ENCODE measurements around the gene WDR1.
A peak's percentile ranks its signal among the peaks of the same experiment; 100 is the strongest.

WDR1 gene

DNA sequence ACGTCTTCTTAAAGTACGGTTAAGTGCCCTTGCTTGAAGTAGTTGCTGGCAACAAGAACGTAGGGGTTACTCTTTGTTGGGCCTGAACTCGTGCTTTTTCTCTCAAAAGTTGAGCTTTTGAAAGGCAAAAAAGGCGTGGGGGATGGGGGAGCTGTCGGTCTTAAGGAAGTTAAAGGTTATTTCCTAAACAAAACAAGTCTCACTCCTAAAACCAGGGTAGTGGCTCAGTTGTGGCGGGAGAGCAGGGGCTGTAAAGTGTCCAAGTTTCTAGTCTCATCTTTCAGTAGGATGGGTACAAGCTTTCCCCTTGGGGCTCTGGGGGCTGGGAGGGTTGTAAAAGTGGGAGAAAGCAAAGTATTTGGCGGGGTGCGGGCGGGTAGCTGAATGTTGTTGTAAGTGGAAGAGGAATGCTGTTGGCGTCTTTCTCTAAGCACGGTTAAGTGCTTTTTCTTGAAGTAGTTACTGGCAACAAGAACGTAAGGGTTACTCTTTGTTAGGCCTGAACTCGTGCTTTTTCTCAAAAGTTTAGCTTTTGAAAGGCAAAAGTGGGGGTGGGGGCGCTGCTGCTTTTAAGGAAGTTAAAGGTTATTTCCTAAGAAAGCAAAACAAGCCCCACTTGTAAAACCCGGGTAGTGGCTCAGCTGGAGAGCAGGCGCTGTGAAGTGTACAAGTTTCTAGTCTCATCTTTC is 904 bp upstream of the WDR1 start:
- H3K36me3 ChIP-seq (ENCODE audit: insufficient read depth) = no peaks in the 10 kb centered on the region
- peak overlapping the region; percentile 85 for H3K9ac ChIP-seq
- TF ChIP-seq, protein P1, sequence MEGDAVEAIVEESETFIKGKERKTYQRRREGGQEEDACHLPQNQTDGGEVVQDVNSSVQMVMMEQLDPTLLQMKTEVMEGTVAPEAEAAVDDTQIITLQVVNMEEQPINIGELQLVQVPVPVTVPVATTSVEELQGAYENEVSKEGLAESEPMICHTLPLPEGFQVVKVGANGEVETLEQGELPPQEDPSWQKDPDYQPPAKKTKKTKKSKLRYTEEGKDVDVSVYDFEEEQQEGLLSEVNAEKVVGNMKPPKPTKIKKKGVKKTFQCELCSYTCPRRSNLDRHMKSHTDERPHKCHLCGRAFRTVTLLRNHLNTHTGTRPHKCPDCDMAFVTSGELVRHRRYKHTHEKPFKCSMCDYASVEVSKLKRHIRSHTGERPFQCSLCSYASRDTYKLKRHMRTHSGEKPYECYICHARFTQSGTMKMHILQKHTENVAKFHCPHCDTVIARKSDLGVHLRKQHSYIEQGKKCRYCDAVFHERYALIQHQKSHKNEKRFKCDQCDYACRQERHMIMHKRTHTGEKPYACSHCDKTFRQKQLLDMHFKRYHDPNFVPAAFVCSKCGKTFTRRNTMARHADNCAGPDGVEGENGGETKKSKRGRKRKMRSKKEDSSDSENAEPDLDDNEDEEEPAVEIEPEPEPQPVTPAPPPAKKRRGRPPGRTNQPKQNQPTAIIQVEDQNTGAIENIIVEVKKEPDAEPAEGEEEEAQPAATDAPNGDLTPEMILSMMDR (conservative IDR thresholded peaks at IDR 0.05; ENCODE audit: low read depth, low read length) = no peak
- peak overlapping the region; percentile 91 for H3K27ac ChIP-seq
- H3K4me1 ChIP-seq (ENCODE audit: low read depth, poor library complexity, severe bottlenecking) = peaks cover 29% of the 10 kb centered on the region
- H3K27me3 ChIP-seq (ENCODE audit: insufficient read depth, low read depth) = no peaks in the 10 kb centered on the region
- no peaks in the 10 kb centered on the region for H4K20me1 ChIP-seq (ENCODE audit: insufficient read depth)
- no peak overlapping the region for H2AFZ ChIP-seq (ENCODE audit: low read depth)
- peak overlapping the region; percentile 71 for H3K4me2 ChIP-seq
- peak overlapping the region; percentile 51 for H3K4me3 ChIP-seq (IDR thresholded peaks at IDR 0.05; ENCODE audit: insufficient read depth, low read depth, low read length)
- peaks cover 34% of the 10 kb centered on the region for H3K79me2 ChIP-seq (ENCODE audit: insufficient read depth, low read depth)

DNA sequence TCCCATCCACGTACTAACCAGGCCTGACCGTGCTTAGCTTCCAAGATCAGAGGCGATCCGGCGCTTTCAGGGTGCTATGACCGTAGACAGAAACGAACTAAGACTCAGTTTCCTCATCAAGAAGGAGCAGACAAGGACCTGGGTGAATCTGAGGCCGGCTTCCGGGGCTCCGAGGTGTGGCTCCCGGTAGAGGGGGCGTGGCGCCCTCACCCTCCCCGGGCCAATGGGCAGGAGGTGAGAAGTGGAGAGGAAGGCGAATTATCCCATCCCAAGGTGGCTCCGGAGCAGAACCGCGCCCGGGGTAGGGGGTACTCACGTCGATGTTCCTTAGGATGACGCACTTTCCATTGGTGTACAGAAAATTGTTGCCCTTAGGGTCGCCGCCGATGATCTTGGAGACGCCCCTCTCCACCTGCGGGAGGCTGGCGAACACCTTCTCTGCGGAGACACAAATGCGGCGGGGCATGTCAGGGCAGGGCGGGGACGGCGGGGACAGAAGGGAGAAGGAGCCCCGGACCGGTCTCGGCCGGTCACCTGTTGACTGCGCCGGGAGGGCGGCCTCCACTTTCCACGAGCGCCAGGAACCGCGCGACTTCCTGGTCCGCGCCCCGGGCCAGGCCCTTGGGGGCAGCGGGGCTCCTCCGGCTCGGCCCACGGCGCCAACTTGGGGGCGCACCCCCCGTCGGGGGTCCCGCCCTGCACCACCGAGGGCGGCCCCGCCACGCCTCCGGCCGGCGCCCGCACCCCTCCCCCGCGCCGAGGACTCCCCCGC is 616 bp downstream of the WDR1 start:
- Histone ChIP-seq H3K79me2 (ENCODE audit: insufficient read depth, low read depth) (peaks cover 47% of the 10 kb centered on the region), H2AFZ (ENCODE audit: low read depth) (no peak overlapping the region), H4K20me1 (ENCODE audit: insufficient read depth) (no peaks in the 10 kb centered on the region), H3K4me2 (peak overlapping the region; percentile 63), H3K36me3 (ENCODE audit: insufficient read depth) (no peaks in the 10 kb centered on the region), H3K27me3 (ENCODE audit: insufficient read depth, low read depth) (no peaks in the 10 kb centered on the region), H3K4me1 (ENCODE audit: low read depth, poor library complexity, severe bottlenecking) (peaks cover 42% of the 10 kb centered on the region), H3K4me3 (IDR thresholded peaks at IDR 0.05; ENCODE audit: insufficient read depth, low read depth, low read length) (peak overlapping the region; percentile 34), H3K9ac (peak overlapping the region; percentile 22; the same call in 1 of the 2 replicates), H3K27ac (peak overlapping the region; percentile 18; the same call in 1 of the 2 replicates)
- TF ChIP-seq, protein P1 (conservative IDR thresholded peaks at IDR 0.05; ENCODE audit: low read depth, low read length) = no peak

DNA sequence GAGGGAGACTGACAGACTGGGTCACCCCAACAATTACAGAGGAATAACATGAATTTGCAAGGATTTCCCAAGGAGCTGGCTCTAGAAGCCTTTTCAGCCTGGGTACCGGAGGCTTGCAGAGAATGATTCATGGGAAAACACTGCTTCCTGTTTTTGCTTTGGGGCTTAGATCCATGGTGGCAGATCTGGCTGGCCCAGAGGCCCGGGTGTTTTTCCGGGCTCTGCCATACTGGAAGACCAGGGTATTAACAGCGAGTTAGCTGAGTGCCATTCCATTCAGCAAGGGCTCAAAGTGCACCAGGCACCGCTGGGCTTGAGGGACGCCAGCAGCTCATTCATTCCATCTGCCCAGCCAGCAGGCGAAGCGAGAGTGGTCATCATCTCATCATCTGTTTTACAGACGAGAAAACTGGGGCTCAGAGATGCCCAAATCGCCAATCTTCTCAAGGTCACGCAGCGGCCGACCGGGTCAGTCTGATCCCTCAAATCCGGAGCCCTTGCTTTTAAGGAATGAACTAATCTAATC is 1.3 kb downstream of the WDR1 start:
- Histone ChIP-seq H4K20me1 (ENCODE audit: insufficient read depth) (no peaks in the 10 kb centered on the region), H3K79me2 (ENCODE audit: insufficient read depth, low read depth) (peaks cover 47% of the 10 kb centered on the region), H3K4me2 (peak overlapping the region; percentile 63), H3K4me1 (ENCODE audit: low read depth, poor library complexity, severe bottlenecking) (peaks cover 49% of the 10 kb centered on the region), H3K9ac (peak overlapping the region; percentile 22; the same call in 1 of the 2 replicates), H2AFZ (ENCODE audit: low read depth) (no peak overlapping the region), H3K36me3 (ENCODE audit: insufficient read depth) (no peaks in the 10 kb centered on the region), H3K4me3 (IDR thresholded peaks at IDR 0.05; ENCODE audit: insufficient read depth, low read depth, low read length) (peak overlapping the region; percentile 34), H3K27ac (peak overlapping the region; percentile 18; the same call in 1 of the 2 replicates), H3K27me3 (ENCODE audit: insufficient read depth, low read depth) (no peaks in the 10 kb centered on the region)
- TF ChIP-seq, protein P1 (conservative IDR thresholded peaks at IDR 0.05; ENCODE audit: low read depth, low read length) = no peak

DNA sequence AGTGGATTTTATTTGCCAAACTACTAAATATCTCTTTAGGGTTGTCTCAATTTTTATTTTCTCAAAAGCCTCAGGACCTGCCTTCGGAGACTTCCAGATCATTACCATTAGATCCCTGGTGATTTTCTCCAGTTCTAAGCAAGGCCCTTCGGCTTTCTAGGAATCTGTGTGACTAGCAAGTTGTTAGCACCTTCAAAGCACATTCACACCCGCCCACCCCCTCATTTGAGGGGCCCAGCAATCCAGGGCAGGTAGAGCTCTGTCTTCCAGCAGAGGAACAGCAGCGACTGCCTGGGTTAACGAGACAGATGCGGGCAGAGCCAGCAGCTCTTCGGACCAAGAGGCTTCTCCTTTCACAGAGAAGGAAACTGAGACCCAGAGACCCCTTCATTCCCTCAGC is 2.0 kb downstream of the WDR1 start:
- Histone ChIP-seq H3K4me3 (IDR thresholded peaks at IDR 0.05; ENCODE audit: insufficient read depth, low read depth, low read length) (no peak overlapping the region), H3K4me2 (peak overlapping the region; percentile 63; the same call in 1 of the 2 replicates), H4K20me1 (ENCODE audit: insufficient read depth) (no peaks in the 10 kb centered on the region), H3K36me3 (ENCODE audit: insufficient read depth) (no peaks in the 10 kb centered on the region), H3K27me3 (ENCODE audit: insufficient read depth, low read depth) (no peaks in the 10 kb centered on the region), H3K9ac (no peak overlapping the region), H2AFZ (ENCODE audit: low read depth) (no peak overlapping the region), H3K4me1 (ENCODE audit: low read depth, poor library complexity, severe bottlenecking) (peaks cover 56% of the 10 kb centered on the region), H3K79me2 (ENCODE audit: insufficient read depth, low read depth) (peaks cover 52% of the 10 kb centered on the region), H3K27ac (no peak overlapping the region)
- TF ChIP-seq, protein P1 (conservative IDR thresholded peaks at IDR 0.05; ENCODE audit: low read depth, low read length) = no peak
